Activated T-helper 9 cell treated with anti-CD3 and anti-CD28 coated beads, Interleukin-2, amount 50 U/mL, for 16 hours (primary cell): ENCODE results near the gene ARHGAP6.

Experiments
- DNase-seq: peaks from one replicate; pipeline ENCODE4 v3.0.0-alpha.2; 2020; ENCODE audit warnings: low read depth

The ARHGAP6 gene

GRCh38 chrX:11351375-11352295 lies 314.1 kb downstream of the ARHGAP6 start:
- no peak for DNase-seq

GRCh38 chrX:11349661-11350337 lies 315.9 kb downstream of the ARHGAP6 start:
- no peak for DNase-seq

GRCh38 chrX:11349020-11349419 lies 316.7 kb downstream of the ARHGAP6 start:
- no peak for DNase-seq

- DNase-seq: no peak
These were observed 318.4 kb downstream of the ARHGAP6 start for GRCh38 chrX:11347300-11347699.

GRCh38 chrX:11346121-11346682 lies 319.5 kb downstream of the ARHGAP6 start:
- no peak for DNase-seq

- DNase-seq: no peak
These were observed 323.0 kb downstream of the ARHGAP6 start for GRCh38 chrX:11342673-11343072.

- DNase-seq: no peak
These were observed 324.2 kb downstream of the ARHGAP6 start for GRCh38 chrX:11341274-11342201.

GRCh38 chrX:11337292-11338009 lies 328.3 kb downstream of the ARHGAP6 start:
- no peak for DNase-seq

GRCh38 chrX:11336201-11336600 lies 329.5 kb downstream of the ARHGAP6 start:
- DNase-seq: no peak

- no peak for DNase-seq
These were observed 331.6 kb downstream of the ARHGAP6 start for GRCh38 chrX:11334165-11334564.

- no peak for DNase-seq
These were observed 333.9 kb downstream of the ARHGAP6 start for GRCh38 chrX:11331788-11332187.

GRCh38 chrX:11329021-11329420 lies 336.7 kb downstream of the ARHGAP6 start:
- DNase-seq: no peak

GRCh38 chrX:11328134-11328533 lies 337.6 kb downstream of the ARHGAP6 start:
- DNase-seq: no peak

- DNase-seq: no peak
These were observed 343.7 kb downstream of the ARHGAP6 start for GRCh38 chrX:11321986-11322385.

GRCh38 chrX:11319806-11320520 lies 345.8 kb downstream of the ARHGAP6 start:
- DNase-seq: no peak

- DNase-seq: no peak
These were observed 354.0 kb downstream of the ARHGAP6 start for GRCh38 chrX:11311706-11312105.

GRCh38 chrX:11309220-11309619 lies 356.5 kb downstream of the ARHGAP6 start:
- no peak for DNase-seq

- no peak for DNase-seq
These were observed 360.1 kb downstream of the ARHGAP6 start for GRCh38 chrX:11305641-11306040.

- DNase-seq: no peak
These were observed 360.9 kb downstream of the ARHGAP6 start for GRCh38 chrX:11304829-11305228.

GRCh38 chrX:11298600-11298999 lies 367.1 kb downstream of the ARHGAP6 start:
- DNase-seq: no peak

- DNase-seq: no peak
These were observed 369.7 kb downstream of the ARHGAP6 start for GRCh38 chrX:11296051-11296450.
